GM20000 (cell line): ENCODE data around the gene CATSPERB.

ENCODE experiments used
- DNase-seq: peaks from one replicate; pipeline ENCODE4 v3.0.0; 2012; ENCODE audit warnings: low spot score
- TF ChIP-seq, protein P1 (sequence below): IDR thresholded peaks from 2 replicates; pipeline ENCODE4 v1.5.1; 2012; ENCODE audit warnings: mild to moderate bottlenecking, control low read depth; ENCODE audit errors: extremely low read depth, missing control alignments

CATSPERB gene

DNA sequence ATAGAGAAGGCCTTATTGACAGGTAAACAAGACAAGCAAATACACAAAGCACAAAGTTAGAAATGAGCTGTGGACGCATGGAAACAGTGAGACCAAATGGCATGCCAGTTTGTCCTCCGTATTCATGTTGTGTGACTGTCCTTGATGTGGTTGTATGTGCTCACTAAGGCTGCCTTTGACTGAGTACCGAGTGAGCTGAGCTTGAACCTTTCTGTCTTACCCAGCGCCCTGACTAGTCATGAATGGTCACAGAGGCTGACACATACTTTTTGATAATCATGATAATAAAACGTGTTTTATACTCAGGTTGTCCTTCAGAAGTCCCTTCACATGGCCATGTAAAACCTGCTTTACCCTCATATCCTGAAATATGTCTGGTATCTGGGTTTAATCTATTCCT, 553 bp upstream of the CATSPERB start:
- TF ChIP-seq, protein P1, sequence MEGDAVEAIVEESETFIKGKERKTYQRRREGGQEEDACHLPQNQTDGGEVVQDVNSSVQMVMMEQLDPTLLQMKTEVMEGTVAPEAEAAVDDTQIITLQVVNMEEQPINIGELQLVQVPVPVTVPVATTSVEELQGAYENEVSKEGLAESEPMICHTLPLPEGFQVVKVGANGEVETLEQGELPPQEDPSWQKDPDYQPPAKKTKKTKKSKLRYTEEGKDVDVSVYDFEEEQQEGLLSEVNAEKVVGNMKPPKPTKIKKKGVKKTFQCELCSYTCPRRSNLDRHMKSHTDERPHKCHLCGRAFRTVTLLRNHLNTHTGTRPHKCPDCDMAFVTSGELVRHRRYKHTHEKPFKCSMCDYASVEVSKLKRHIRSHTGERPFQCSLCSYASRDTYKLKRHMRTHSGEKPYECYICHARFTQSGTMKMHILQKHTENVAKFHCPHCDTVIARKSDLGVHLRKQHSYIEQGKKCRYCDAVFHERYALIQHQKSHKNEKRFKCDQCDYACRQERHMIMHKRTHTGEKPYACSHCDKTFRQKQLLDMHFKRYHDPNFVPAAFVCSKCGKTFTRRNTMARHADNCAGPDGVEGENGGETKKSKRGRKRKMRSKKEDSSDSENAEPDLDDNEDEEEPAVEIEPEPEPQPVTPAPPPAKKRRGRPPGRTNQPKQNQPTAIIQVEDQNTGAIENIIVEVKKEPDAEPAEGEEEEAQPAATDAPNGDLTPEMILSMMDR: no peak
- DNase-seq: no peak

DNA sequence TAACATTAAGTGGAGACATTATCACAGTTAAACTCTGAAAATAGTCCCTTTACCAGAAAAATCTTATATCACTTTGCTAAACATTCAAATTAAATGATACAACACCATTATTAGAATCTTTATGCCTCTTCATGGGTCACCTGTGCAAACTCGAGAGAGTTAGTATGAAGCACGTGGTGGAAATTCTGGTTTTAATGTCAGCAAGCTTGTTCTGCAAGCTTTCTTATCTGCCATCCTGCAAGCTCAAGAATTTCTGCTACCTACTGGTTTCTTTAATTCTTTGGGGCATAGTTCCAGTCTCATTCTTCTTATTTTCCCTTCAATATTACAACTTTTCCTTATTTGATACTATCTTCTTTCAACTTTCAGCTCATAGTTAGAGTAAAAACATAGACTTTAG, 868 bp downstream of the CATSPERB start:
- TF ChIP-seq, protein P1: no peak
- no peak for DNase-seq

DNA sequence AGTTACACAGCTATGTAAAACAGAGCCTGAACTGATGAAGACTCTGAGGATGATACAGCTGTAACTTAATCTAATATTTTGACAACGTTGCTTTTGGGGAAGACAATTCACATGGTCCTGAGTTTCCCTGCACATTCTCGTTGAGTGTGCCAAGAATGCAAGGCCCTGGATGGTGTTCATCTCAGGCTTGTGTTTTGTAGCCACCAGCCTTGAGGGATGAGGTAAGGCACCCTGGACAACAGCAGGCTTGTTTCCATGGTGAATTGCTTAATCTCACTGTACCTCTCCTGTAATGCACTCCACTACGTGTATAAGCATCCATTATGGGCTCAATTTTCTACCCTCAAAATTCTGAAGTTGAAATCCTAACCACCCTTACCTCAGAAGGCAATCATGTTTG, 2.1 kb downstream of the CATSPERB start:
- no peak for DNase-seq
- TF ChIP-seq, protein P1: no peak

DNA sequence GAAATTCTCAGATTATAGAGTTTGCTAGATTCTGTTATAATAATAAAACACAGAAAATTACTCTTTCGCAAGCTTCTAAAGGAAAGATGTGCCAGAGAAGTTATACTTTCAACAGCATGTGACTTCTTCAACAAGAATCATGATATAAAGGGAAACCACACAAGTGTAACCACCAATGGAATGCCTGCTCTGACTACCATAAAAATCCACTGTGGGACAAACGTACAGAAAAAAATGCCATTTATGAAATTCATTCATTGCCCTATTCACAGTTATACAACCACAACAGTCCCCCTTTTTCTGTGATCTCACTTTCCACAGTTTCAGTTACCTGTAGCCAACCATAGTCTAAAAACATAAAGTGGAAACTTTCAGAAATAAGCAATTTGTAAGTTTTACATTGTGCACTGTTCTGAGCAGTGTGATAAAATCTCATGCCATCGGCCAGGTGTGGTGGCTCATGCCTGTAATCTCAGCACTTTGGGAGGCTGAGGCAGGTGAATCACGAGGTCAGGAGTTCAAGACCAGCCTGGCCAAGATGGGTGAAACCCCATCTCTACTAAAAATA, 3.2 kb downstream of the CATSPERB start:
- TF ChIP-seq, protein P1: no peak
- DNase-seq: no peak

DNA sequence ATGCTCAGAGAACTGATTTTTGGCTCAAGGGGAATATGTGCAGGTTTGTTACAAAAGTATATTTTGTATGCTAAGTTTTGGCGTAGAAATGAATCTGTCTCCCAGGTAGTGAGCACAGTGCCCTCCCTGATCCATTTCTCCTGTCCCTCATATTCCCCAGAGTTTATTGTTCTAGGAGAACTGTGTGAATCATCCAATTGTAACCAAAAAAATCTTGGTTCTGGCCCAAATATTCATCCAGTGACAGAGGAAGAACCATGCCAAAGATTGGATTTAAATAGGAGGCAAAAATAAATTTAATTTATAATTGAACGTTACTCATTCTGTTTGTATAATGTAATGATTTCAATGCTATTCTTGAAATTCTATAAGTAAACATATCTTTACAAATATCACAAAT, 4.8 kb downstream of the CATSPERB start:
- no peak for DNase-seq
- TF ChIP-seq, protein P1: no peak

DNA sequence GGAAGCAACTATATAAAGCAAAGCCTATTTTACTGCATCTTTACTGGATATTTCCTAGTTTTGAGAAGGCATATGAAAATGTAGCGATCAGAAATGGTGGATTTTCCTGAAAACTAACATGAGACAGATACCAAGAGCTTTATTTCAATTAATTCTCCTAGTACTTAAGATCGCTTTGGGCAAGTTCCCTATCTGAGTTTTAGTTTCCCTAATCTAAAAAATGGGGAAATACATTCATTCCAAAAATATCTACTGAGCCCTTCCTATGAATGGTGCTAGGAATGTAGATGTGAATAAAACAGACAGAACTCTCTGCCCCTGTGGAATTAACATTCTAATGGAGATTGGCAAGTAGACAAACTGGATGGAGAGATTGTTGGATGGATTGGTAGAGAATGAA, 8.4 kb downstream of the CATSPERB start:
- TF ChIP-seq, protein P1: no peak

DNA sequence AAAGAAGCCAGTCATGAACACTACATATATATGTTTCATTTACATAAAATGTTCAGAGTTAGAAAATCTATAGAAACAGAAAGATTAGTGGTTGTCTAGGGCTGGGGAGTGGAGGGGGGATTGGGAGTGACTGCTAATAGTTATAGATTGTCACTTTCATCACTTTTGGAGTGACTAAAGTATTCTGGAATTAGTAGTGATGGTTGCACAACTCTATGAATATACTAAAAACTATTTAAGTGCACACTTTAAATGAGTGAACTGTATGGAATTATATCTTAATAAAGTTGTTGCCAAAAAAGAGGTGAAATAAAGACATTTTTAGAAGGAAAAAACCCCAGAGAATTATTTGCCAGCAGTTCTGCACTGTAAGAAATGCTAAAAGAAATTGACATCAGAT, 9.5 kb downstream of the CATSPERB start:
- no peak for DNase-seq
- TF ChIP-seq, protein P1: no peak

More for the DNA sequence above, 8.4 kb downstream of the CATSPERB start:
- DNase-seq: no peak

DNA sequence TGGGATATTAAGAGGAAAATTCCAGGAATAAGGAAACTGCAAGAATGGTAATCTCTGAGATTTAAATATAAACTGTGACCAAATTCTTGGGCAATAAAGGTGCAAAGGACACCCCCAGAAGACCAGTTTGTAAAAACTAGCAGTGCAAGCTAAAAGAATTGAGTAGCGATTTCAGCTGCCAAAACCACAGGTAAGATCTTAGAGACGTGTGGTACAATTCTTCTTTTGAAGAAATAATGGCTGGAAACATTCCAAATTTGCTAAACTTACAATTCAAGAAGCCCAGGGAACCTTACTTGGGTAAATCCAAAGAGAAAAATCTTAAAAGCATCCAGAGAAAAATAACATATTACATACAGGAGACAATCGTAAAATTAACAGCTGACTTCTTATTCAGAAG, 12.0 kb downstream of the CATSPERB start:
- TF ChIP-seq, protein P1: no peak
- no peak for DNase-seq
